GM19043 (cell line): ENCODE data around the gene PNPT1.
A peak's percentile ranks its signal among the peaks of the same experiment; 100 is the strongest.
"Not testable (repeated sequence)": the region's sequence is repeated elsewhere in the genome, so short reads cannot be mapped to it uniquely, and the experiment has no call there.

ENCODE experiments used
- ATAC-seq: cut with Tn5 transposase; IDR thresholded peaks from one replicate; pipeline ENCODE4 v1.9.1; 2021; ENCODE audit warnings: low read depth; ENCODE audit not compliant: unreplicated experiment

PNPT1 gene

DNA sequence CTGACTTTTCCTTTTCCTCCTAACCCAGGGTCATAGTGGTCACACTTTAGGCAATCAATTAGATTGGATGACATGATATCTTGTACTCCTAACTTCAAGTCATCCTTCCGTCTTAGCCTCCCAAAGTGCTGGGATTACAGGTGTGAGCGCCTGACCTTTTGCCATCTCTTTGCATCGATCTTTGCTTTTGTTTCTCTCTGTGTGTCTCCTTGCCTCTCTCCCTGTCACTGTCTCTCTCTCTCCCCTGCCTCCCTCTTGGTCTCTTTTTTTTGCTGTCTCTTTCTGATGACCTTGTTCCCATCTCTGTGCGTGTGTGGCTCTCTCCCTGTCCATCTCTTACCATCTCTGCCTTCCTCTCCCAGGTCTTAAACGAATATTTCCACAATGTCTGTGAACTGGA lies 904 bp downstream of the PNPT1 start:
- ATAC-seq, result not testable (repeated sequence)

DNA sequence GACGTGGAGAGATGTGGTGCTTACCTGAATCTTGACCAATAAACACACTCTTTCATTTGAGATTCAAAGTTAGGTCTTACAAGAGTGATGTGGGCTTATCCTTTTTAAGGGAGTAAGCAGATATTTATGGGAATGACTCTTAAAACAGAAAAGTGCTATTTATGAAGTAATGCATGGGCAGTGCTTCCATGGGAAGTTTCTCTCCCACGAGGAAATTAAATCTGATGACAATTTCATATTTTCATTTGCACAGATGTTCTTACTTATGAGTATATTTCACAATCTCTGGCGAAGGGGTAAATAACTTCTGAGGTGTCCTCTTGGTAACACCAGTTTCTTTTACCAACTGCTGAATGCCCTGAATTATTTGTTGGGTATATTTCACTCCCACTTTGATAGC lies 21.0 kb downstream of the PNPT1 start:
- no peak for ATAC-seq

DNA sequence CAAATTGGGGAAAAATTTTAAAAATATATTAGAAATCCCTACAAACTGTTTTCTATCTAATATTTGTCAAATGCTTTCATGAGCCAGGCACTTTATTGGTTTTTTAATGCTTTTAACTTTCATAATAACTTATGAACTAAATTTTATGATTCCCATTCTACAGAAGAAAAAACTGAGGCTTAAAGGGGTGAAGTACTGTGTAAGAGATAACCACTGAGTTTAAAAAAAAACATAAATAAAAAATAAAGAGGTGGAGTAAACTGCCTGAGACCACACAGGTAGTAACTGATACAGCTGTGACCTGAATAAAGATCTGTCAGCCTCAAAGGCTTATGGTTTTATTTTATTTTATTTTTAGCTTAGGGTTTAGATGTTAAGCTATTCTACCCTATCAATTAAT lies 24.7 kb downstream of the PNPT1 start:
- ATAC-seq, result no peak

DNA sequence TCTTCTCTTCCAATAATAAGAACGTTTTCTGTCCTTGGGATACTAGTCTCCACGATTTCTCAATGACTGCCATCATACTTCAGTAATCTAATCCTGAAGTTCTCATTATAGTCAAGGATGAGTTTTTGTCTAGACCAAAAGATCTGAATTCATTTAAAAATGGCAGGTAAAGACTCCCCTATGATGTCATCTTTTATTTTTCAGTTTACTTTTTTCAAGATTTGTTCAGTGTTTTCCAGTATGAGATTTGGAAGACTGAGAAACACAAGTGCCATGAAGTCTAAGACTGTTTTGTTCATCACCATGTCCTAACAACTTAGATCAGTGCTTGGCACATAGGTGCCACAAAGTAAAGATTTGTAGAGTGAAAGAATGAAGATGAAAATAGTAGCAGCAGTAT lies 40.4 kb downstream of the PNPT1 start:
- no peak for ATAC-seq

DNA sequence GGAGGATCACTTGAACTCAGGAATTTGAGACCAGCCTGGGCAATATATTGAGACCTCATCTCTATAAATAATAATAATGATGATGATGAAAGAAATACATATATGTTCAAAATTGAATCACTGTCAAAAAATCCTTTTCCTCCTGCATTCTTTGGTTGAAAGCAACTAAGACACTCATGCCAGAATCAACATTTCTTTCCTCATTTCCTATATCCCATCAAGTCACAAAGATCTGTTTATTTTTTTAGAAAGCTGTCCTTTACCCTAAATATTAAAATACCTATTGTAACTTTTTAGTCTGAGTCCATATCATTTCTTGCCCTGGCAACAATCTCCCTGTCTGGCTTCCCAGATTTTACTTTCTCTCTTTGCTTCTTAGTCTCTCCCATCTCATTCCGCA lies 44.4 kb downstream of the PNPT1 start:
- no peak for ATAC-seq

DNA sequence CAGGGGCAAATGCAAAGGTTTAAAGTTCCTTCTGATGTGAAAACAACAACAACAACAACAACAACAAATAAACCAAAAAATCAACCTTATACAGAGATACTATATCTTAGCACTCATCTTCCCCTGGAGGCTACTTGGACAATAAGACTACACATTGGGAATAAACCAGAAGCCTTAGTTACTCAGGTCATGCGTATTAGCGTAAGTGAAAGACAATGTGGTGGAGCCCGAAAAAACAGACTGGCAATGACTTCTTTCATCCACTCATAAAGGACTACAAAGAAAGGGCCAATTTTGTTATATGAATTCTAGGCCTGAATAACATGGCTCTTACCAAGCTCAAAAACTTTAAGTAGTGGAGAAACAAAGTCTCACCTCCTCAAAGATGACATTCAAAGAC lies 56.8 kb downstream of the PNPT1 start:
- ATAC-seq, result no peak

DNA sequence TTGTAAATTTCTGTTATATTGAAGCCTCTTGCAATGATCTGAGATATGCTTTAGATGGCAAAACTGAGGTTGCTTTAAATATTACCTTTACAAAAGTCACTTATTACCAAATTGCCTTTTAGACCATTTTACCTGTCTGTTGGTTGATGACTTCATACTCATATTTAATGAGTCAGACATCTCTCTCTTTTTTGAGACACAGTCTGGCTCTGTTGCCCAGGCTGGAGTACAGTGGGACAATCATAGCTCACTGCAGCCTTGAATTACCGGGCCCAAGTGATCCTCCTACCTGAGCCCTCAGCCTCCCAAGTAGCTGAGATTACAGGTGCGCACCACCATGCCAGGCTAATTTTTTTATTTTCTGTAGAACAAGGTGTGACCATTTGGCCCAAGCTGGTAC lies 64.7 kb downstream of the PNPT1 start:
- no peak for ATAC-seq

DNA sequence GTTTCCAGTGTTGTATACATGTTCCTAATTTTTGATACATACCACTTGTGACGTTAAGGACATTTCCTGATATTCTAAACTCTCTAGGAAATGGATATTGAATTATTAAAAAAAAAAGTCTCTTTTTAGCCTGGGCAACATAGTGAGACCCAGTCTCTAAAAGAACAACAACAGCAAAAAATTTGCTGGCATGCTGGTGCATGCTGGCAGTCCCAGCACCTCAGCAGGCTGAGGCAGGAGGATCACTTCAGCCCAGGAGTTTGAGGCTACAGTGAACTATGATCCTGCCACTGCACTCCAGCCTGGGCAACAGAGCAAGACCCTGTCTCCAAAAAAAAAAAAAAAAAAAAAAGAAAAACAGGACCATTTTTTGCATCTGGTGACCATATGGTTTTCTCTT lies 65.7 kb downstream of the PNPT1 start:
- no peak for ATAC-seq

DNA sequence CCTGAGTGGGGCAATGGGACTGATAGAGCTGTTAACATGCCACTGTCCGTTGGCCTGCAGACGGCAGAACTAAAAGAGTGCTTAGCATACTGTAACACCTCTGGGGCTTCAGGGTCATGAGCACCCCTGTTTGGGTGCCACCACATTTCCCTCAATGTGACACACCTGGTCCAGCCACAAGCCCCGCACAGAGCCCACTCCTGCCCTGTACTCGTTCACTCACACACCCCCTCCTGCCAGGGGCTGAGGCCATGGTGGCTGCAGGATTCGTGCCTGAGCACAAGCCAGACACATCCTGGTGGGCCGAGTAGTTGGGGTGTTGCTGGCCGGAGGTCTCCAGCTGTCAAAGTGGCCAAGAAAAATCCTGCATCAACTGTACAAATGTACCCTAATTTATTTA lies 71.8 kb downstream of the PNPT1 start:
- ATAC-seq, result no peak

DNA sequence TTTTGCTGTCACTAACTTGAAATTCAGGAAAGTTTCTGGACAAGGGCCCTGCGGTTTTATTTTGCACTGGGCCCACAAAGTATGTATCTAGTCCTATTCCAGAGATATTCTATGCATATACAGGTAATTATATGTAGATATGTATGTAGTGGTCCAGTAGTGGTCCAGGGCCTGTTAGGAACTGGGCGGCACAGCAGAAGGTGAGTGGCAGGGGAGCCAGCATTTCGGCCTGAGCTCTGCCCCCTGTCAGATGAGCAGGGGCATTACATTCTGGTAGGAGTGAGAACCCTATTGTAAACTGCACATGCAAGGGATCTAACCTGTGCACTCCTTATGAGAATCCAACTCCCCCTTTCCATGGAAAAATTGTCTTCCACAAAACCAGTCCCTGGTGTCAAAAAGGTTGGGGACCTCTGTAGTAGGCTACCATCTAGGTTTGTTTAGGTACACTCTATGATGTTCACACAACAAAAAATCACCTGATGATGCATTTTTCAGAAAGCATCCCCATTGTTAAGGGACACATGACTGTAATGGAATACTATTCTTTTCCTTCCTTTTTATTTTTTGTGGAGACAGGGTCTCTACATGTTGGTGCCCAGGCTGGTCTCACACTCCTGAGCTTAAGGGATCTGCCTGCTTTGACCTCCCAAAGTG lies 73.4 kb downstream of the PNPT1 start:
- no peak for ATAC-seq

DNA sequence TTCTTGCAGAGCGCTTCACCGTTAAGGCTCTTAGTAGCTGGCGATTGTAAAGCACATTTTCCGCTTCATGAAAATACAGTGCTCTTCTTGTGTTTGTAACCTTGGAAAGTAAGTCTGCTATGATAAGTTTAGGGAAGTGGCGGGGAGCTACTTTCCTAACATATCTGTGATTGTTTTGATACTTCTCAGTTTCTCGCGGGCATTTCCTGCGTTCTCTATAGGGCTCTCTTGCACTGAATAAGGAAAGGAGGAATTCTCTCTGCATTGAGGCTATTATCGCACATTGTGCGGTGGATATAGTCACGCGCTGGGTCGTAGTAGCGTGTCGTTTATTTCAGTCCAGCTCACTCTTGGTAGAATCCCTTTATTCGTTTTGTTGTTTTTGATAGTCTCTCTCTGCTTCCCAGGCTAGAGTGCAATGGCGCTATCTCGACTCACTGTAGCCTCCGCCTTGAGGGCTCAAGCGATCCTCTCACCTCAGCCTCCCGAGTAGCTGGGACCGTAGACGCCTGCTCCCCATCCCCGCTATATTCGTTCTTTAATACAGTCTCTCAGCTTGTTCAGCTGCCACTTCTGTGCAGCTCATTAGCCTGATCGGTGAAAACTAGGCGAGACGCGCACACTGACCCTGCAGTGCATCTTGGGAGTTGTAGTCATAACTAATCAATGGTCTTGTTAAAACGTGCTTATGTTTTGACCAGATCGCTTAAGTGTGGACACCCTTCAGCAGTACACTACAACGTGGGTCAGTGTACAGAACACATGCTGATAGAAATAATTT lies 75.2 kb downstream of the PNPT1 start:
- ATAC-seq, result peak; percentile 36

DNA sequence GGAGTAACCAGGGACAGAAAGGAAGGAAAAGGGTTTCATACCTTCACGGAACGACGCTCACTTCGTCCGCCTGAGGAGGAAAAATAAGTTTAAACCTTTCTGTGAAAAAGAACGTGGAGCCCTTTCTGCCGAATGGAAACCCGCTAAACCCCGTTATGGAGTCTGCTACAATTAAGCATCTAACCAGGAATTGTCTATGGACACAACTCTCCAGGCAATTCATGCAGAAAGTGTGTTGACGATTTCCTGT lies 75.7 kb downstream of the PNPT1 start:
- ATAC-seq, result no peak

DNA sequence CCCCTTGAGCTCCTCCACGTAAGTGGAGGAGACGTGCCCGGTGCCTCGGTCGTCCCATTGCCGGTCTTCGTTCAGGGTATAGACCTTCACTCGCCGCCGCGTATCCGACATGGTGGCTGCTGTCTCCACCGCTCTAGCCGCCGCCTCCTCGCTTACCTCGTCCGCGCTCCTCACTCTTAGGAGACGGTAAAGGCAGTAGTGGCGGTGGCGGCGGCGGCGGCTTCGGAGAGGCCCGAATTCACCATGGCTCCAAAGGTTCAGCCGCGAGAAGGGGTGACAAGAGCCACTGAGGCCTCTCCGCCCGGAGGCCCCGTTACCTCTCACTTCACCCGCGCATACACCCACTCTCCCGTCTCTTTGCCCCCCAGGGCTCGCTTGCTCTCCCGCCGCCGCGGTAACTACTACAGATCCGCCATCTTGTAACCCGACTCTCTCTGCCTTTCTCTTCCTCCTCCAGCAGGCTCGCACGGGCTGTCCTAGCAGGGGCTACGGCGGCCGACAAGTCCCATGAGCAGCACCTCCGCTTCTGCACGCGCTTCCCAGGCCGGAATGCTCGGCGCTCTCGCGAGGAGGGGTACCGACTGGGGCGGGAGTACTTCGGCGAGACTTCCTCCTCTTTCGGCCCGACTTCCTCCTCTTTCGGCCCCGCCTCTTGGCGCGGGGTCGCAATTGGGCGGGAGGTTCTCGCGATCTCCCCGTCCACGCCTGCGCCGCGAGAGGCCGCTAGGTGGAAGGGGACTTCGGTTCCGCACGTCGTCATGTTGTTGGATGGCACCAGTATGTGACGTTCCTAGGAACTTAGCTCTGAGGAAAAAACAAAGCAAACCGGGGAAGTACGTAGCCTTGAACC lies 76.2 kb downstream of the PNPT1 start, which contains the start of gene PPP4R3B:
PPP4R3B (minus strand) TSS at position 448 of the 850 bp plus-strand sequence; CDS start at position 111, 337 bp downstream.
- peak; percentile 75 for ATAC-seq

DNA sequence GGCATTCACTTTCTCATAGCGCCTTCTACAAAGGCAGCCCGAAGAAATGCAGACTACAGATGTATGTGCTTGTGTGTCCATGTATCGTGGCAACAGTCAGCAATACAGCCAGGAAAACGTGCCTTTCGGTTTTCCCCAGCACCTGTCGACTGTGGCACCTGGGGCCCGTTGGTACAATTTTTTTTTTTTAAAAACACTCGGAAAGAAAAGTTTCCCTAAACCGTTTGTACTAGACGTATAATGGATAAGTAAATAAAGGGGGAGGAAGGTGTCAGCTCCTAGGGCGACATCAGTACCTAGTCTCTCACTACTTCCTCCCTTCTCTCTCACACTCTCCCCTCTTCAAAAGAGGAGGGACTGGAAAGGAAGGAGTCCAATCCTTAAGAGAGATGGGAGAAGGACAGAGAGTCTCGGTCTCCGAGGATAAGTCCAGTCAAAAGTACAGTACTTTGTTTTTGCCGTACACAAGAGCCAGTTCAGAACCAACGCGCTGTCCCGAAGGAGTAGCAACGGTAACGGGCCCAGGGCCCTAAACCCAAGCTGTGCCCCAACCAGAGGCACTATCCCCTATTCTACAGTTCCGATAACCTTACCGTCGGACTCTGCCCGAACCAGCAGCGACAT lies 77.0 kb downstream of the PNPT1 start:
- no peak for ATAC-seq

DNA sequence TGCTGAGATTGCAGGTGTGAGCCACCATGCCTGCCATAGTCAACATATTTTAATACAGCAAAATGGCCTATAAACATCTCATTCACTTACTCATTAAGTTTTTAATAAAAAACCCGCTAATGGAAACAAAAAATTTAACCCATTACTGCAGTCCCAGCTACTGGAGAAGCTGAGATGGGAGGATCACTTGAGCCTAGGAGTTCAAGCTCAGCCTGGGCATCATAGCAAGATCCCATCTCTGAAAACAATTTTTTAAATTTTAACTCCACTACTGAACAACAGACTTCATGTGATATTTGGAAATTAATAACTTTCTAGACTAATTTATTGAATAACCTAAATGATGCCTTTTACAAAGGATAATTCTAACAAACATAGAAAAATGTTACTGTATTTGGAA lies 81.6 kb downstream of the PNPT1 start:
- no peak for ATAC-seq

DNA sequence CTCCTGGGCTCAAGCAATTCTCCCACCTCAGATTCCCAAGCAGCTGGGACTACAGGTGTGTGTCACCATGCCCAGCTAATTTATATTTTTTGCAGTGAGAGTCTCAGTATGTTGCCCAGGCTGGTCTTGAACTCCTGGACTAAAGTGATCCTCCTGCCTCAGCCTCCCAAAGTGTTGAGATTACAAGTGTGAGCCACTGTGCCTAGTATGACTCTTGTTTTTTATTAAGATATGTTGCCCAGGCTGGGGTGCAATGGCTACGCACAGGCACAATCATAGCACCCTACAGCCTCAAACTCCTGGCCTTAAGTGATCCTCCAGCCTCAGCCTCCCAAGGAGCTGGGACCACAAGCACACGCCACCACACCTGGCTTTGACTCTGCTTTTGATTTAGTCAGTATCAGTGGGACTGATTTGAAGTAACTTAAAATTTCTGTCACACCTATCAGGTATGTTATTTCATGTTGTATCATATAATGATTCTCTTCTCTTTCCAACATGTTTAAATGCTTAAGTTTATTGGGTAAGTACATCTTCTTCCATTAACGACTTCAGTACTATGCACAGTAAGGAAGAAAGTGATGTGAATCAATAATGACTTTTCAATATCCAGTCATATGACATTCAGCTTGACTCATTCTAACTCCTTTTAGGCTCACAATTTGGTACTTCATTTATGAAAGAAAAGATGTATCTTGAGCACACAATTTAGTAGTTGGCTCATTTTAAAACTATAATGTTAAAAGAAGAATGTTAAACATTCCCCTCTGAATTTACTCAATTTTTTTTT lies 82.5 kb downstream of the PNPT1 start:
- ATAC-seq, result no peak

DNA sequence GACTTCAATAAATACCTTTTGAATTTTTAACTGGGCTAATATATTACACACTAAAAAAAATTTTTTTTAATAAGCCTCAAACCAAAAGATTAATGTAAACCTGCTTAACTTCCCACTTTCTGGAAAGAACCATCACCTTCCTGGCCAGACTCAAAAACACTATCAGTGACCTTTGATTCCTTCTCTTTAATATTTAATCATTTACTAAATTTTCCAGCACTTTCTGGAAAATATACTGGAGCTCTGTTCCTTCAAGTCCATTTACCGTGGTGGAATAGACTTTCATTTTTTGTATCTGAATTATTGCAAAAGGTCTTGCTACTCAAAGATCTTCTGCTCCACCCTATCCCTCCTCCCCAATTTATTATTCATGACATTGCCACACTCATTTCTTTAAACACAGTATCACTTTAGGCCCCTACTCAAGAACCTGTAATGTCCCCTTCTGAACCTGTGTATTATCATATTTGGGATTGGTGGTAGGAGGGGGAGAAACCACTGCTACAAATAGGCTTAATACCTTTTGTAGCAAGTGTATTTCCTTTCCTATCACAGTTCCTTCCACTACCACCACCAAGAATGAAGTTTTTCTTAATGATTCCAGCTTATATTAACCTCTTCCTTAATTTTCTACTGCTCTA lies 83.6 kb downstream of the PNPT1 start:
- no peak for ATAC-seq

DNA sequence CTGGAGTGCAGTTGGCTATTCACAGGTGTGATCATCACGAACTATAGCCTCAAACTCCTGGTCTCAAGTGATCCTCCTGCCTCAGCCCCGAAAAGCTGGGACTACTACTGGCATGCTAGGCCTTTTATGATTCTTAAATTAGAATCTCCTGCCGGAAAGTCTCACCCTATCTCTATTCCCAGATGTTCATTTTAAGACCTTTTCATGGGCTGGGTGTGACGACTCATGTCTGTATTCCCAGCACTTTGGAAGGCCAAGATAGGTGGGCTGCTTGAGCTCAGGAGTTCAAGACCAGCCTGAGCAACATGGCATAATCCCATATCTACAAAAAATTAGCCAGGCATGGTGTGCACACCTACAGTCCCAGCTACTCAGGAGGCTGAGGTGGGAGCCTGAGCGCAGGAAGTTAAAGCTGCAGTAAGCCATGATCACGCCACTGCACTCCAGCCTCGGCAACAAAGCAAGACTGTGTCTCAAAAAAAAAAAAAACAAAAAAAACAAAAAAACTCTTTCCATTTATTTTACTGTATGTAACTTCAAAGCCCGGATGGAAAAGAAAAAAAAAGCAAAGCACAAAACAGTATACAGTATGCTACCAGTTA lies 84.3 kb downstream of the PNPT1 start:
- no peak for ATAC-seq

DNA sequence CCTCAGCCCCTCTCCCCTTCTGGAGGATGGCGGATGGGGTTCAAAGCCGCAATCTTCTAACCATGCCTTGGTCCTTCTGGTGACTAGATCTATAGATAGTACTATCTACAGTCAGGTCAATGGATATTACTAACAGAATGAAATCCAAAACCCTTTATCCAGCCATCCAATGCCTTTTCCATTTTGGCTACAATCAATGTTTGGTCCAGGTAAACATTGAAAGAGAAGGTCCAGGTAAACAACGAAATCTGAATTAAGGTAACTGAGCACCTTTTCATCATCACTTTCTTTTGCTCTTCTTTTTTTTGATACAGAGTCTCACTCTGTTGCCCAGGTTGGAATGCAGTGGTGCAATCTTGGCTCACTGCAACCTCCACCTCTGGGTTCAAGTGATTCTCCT lies 85.9 kb downstream of the PNPT1 start:
- no peak for ATAC-seq
